ENCODE results near the gene NFATC2IP.

DNA sequence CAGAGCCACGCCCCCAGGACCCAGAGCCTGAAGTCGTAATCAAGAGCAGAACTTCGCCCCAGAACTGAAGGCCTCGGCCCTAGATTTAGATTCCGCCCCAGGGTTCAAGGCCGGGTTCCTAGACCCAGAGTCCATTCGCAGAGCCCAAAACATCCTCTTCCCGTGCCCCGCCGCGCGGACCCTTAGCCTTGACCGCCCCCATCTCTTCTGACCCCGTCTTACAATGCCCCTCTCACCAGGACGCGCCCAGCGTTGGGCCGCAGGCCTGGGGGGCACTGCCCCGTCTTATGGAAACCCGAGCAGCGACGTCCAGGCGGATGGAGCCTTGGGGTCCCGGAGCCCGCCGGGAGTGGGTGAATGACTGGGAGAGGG lies 14.0 kb upstream of the NFATC2IP start:
- TF ChIP-seq POLR2A (IDR thresholded peaks at IDR 0.05; ENCODE audit: low read depth, low read length) (peak; percentile 31; the same call in 1 of the 2 replicates), TAF1 (IDR thresholded peaks at IDR 0.05; ENCODE audit: borderline replicate concordance, low read depth, low read length) (no peak), POLR2AphosphoS5 (IDR thresholded peaks at IDR 0.05; ENCODE audit: low read depth, low read length) (no peak)
